NCI-H524 treated with DMSO at 0.1 percent for 48 hours (cell line): ENCODE measurements around the gene ARHGAP31.
"Not testable (repeated sequence)": the region's sequence is repeated elsewhere in the genome, so short reads cannot be mapped to it uniquely, and the experiment has no call there.

Experiments
- DNase-seq: peaks from one replicate; lab custom pipeline; 2025; lab: John Stamatoyannopoulos, UW

ARHGAP31 gene

GRCh38 chr3:119352034-119352609 is 57.9 kb downstream of the ARHGAP31 start:
- no peak for DNase-seq

GRCh38 chr3:119352863-119353527 is 58.8 kb downstream of the ARHGAP31 start:
- DNase-seq = no peak

GRCh38 chr3:119355608-119356007 is 61.4 kb downstream of the ARHGAP31 start:
- DNase-seq = not testable (repeated sequence)

GRCh38 chr3:119356646-119357045 is 62.5 kb downstream of the ARHGAP31 start:
- DNase-seq = no peak

- DNase-seq = no peak
These were observed 63.0 kb downstream of the ARHGAP31 start for GRCh38 chr3:119357190-119357589.

GRCh38 chr3:119359476-119360326 is 65.5 kb downstream of the ARHGAP31 start:
- DNase-seq = no peak

- no peak for DNase-seq
These were observed 66.7 kb downstream of the ARHGAP31 start for GRCh38 chr3:119360736-119361462.

GRCh38 chr3:119362010-119362409 is 67.8 kb downstream of the ARHGAP31 start:
- DNase-seq = no peak

GRCh38 chr3:119362940-119363725 is 69.0 kb downstream of the ARHGAP31 start:
- DNase-seq = no peak

- DNase-seq = no peak
These were observed 70.2 kb downstream of the ARHGAP31 start for GRCh38 chr3:119364401-119364800.

GRCh38 chr3:119365418-119365817 is 71.2 kb downstream of the ARHGAP31 start:
- no peak for DNase-seq

GRCh38 chr3:119367000-119367399 is 72.8 kb downstream of the ARHGAP31 start:
- no peak for DNase-seq

GRCh38 chr3:119368298-119368697 is 74.1 kb downstream of the ARHGAP31 start:
- no peak for DNase-seq

- DNase-seq = not testable (repeated sequence)
These were observed 77.6 kb downstream of the ARHGAP31 start for GRCh38 chr3:119371786-119372185.

- no peak for DNase-seq
These were observed 80.9 kb downstream of the ARHGAP31 start for GRCh38 chr3:119375106-119375505.

GRCh38 chr3:119375510-119375909 is 81.3 kb downstream of the ARHGAP31 start:
- no peak for DNase-seq

GRCh38 chr3:119376758-119377157 is 82.6 kb downstream of the ARHGAP31 start:
- DNase-seq = no peak

- no peak for DNase-seq
These were observed 84.1 kb downstream of the ARHGAP31 start for GRCh38 chr3:119378259-119378803.

- DNase-seq = no peak
These were observed 86.5 kb downstream of the ARHGAP31 start for GRCh38 chr3:119380697-119381096.

GRCh38 chr3:119382134-119382533 is 88.0 kb downstream of the ARHGAP31 start:
- DNase-seq = no peak

- no peak for DNase-seq
These were observed 94.4 kb downstream of the ARHGAP31 start for GRCh38 chr3:119388577-119388976.
